H9 (cell line): ENCODE results near the gene FHIT. TPM values are rescaled to one million over a fixed set of nuclear protein-coding genes. Genes with fewer than 3 reads are reported as not detected.

Experiments
- DNase-seq: peaks from one replicate; pipeline ENCODE4 v3.0.0-alpha.2; 2017
- H2AFZ ChIP-seq: one replicate; pipeline ENCODE4 v1.6.1; 2013; ENCODE audit warnings: mild to moderate bottlenecking, low read length, control low read depth, moderate library complexity
- H2AK5ac ChIP-seq: 2 replicates; pipeline ENCODE4 v1.6.1; 2013; ENCODE audit warnings: low read length, control low read depth, mixed read lengths; ENCODE audit not compliant: insufficient read length
- H2BK120ac ChIP-seq: one replicate; pipeline ENCODE4 v1.6.1; 2013; ENCODE audit warnings: low read depth, mild to moderate bottlenecking, low read length, control low read depth, inconsistent platforms; ENCODE audit not compliant: poor library complexity, severe bottlenecking
- H2BK12ac ChIP-seq: 2 replicates; pipeline ENCODE4 v1.6.1; 2013; ENCODE audit warnings: low read length, control low read depth, mixed read lengths, low read depth; ENCODE audit not compliant: insufficient read length
- H2BK15ac ChIP-seq: 2 replicates; pipeline ENCODE4 v1.6.1; 2013; ENCODE audit warnings: low read depth, low read length, control low read depth
- H2BK20ac ChIP-seq: one replicate; pipeline ENCODE4 v1.6.1; 2013; ENCODE audit warnings: low read depth, mild to moderate bottlenecking, low read length, control low read depth, inconsistent platforms; ENCODE audit not compliant: poor library complexity, severe bottlenecking
- H2BK5ac ChIP-seq: 2 replicates; pipeline ENCODE4 v1.6.1; 2013; ENCODE audit warnings: low read length, control low read depth, mixed read lengths; ENCODE audit not compliant: insufficient read length
- H3K14ac ChIP-seq: 2 replicates; pipeline ENCODE4 v1.6.1; 2013; ENCODE audit warnings: low read length, control low read depth; ENCODE audit not compliant: insufficient read depth
- H3K18ac ChIP-seq: 2 replicates; pipeline ENCODE4 v1.6.1; 2013; ENCODE audit warnings: low read depth, mild to moderate bottlenecking, mixed read lengths, low read length, control low read depth; ENCODE audit not compliant: insufficient read length
- H3K23ac ChIP-seq: 2 replicates; pipeline ENCODE4 v1.6.1; 2013; ENCODE audit warnings: low read length, control low read depth, mixed read lengths, low read depth; ENCODE audit not compliant: insufficient read length
- H3K23me2 ChIP-seq: 2 replicates; pipeline ENCODE4 v1.6.1; 2013; ENCODE audit warnings: low read depth, mild to moderate bottlenecking, mixed read lengths, low read length, control low read depth; ENCODE audit not compliant: insufficient read length, poor library complexity, severe bottlenecking
- H3K27ac ChIP-seq: 2 replicates; pipeline ENCODE4 v1.5.1; 2013; ENCODE audit warnings: low read length, control low read depth, mixed read lengths, low read depth; ENCODE audit not compliant: insufficient read length
- H3K27me3 ChIP-seq: 2 replicates; pipeline ENCODE4 v1.6.1; 2013; ENCODE audit warnings: low read length, control low read depth, inconsistent platforms; ENCODE audit not compliant: insufficient read depth
- H3K4ac ChIP-seq: 2 replicates; pipeline ENCODE4 v1.6.1; 2013; ENCODE audit warnings: low read depth, mild to moderate bottlenecking, control low read depth, inconsistent platforms, low read length, moderate library complexity
- H3K4me1 ChIP-seq: 2 replicates; pipeline ENCODE4 v1.6.1; 2013; ENCODE audit warnings: low read length, control low read depth, inconsistent platforms; ENCODE audit not compliant: insufficient read depth
- H3K4me2 ChIP-seq: 2 replicates; pipeline ENCODE4 v1.6.1; 2013; ENCODE audit warnings: low read length, control low read depth, mixed read lengths; ENCODE audit not compliant: insufficient read length, insufficient read depth
- H3K56ac ChIP-seq: 2 replicates; pipeline ENCODE4 v1.6.1; 2013; ENCODE audit warnings: low read depth, mild to moderate bottlenecking, mixed read lengths, low read length, control low read depth; ENCODE audit not compliant: insufficient read length
- H3K79me1 ChIP-seq: 2 replicates; pipeline ENCODE4 v1.6.1; 2013; ENCODE audit warnings: low read depth, mild to moderate bottlenecking, moderate library complexity, low read length, control low read depth, inconsistent platforms; ENCODE audit not compliant: insufficient read depth, poor library complexity, severe bottlenecking
- H3K79me2 ChIP-seq: 2 replicates; pipeline ENCODE4 v1.6.1; 2013; ENCODE audit warnings: low read length, control low read depth, inconsistent platforms; ENCODE audit not compliant: insufficient read depth
- H3K9ac ChIP-seq: 2 replicates; pipeline ENCODE4 v1.6.1; 2013; ENCODE audit warnings: low read length, control low read depth, mixed read lengths; ENCODE audit not compliant: insufficient read length; ENCODE audit errors: extremely low read depth
- H3K9me3 ChIP-seq: one replicate; pipeline ENCODE4 v1.6.1; 2013; ENCODE audit warnings: low read depth, low read length, inconsistent platforms; ENCODE audit not compliant: control insufficient read depth
- H3T11ph ChIP-seq: one replicate; pipeline ENCODE4 v1.6.1; 2013; ENCODE audit warnings: mild to moderate bottlenecking, low read length, control low read depth, inconsistent platforms
- H4K20me1 ChIP-seq: one replicate; pipeline ENCODE4 v1.6.1; 2013; ENCODE audit not compliant: control insufficient read depth, insufficient read length, insufficient read depth
- H4K5ac ChIP-seq: 2 replicates; pipeline ENCODE4 v1.6.1; 2013; ENCODE audit warnings: low read depth, mild to moderate bottlenecking, mixed read lengths, low read length, control low read depth; ENCODE audit not compliant: insufficient read length
- H4K8ac ChIP-seq: replicated peaks from 2 replicates; pipeline ENCODE4 v1.6.1; 2013; ENCODE audit warnings: low read length, control low read depth, mixed read lengths, low read depth; ENCODE audit not compliant: insufficient read length
- H4K91ac ChIP-seq: 2 replicates; pipeline ENCODE4 v1.6.1; 2013; ENCODE audit warnings: low read depth, mild to moderate bottlenecking, moderate library complexity, mixed read lengths, low read length, control low read depth; ENCODE audit not compliant: insufficient read length
- H3K27ac Mint-ChIP-seq, 3 experiments: 2 replicates in 2 of 3; 3 replicates in 1 of 3; pipeline ENCODE4 v1.8.0; 2020 to 2021; ENCODE audit warnings: mixed read lengths in 3 of 3, mild to moderate bottlenecking in 1 of 3, moderate library complexity in 1 of 3
- H3K27me3 Mint-ChIP-seq: 2 replicates; pipeline ENCODE4 v1.8.0; 2021; ENCODE audit warnings: low read depth, mild to moderate bottlenecking, moderate library complexity, mixed read lengths
- H3K36me3 Mint-ChIP-seq, 3 experiments: 2 replicates in 2 of 3; 3 replicates in 1 of 3; pipeline ENCODE4 v1.8.0; 2020 to 2021; ENCODE audit warnings: low read depth in 3 of 3, mixed read lengths in 3 of 3; ENCODE audit not compliant: insufficient read depth in 1 of 3
- H3K4me1 Mint-ChIP-seq, 2 experiments: 2 replicates each; pipeline ENCODE4 v1.8.0; 2020; ENCODE audit warnings: mixed read lengths in 2 of 2
- H3K4me3 Mint-ChIP-seq, 2 experiments: 2 replicates in 1 of 2; 3 replicates in 1 of 2; pipeline ENCODE4 v1.8.0; 2020 to 2021; ENCODE audit warnings: mild to moderate bottlenecking in 2 of 2, mixed read lengths in 2 of 2, moderate library complexity in 1 of 2
- H3K9me3 Mint-ChIP-seq, 2 experiments: 2 replicates in 1 of 2; 3 replicates in 1 of 2; pipeline ENCODE4 v1.8.0; 2020; ENCODE audit warnings: mild to moderate bottlenecking in 2 of 2, mixed read lengths in 2 of 2, moderate library complexity in 1 of 2
- CTCF ChIP-seq: fragments of 200-600 bp; sonication (generic); conservative IDR thresholded peaks from 3 replicates; pipeline ENCODE4 v1.8.0; 2021; ENCODE audit warnings: antibody characterized with exemption, mild to moderate bottlenecking
- WGBS: extraction: QIAGEN DNeasy Blood & Tissue Kit; methylation state at CpG from one replicate; pipeline ENCODE4 v1.1.7; 2013; ENCODE audit warnings: missing lambda C conversion rate, low lambda C conversion rate, mixed read lengths; ENCODE audit not compliant: insufficient read length; ENCODE audit errors: extremely low coverage; 5-methylcytosine and 5-hydroxymethylcytosine counted together
- total RNA-seq: library from RNA; stranded (reverse); gene quantifications from 2 replicates; pipeline ENCODE4 v1.2.1, GENCODE V29; 2021

Gene FHIT
- total RNA-seq, 1 experiment from 2014 or later, result 3.0 TPM

- no peaks in the 10 kb centered on the region for H3K9me3 Mint-ChIP-seq
- no peak overlapping the region for H4K8ac ChIP-seq
- H3K14ac ChIP-seq, result no peak overlapping the region
- no peak overlapping the region; a peak in 1 of 5 replicates for H3K4me3 Mint-ChIP-seq
- no peak overlapping the region for H3K23ac ChIP-seq
- H3K23me2 ChIP-seq, result no peaks in the 10 kb centered on the region
- no peak overlapping the region for H3K27ac ChIP-seq
- no peak overlapping the region for H3K4me2 ChIP-seq
- H2AFZ ChIP-seq, result no peak overlapping the region
- 0 out of 7 replicates have a peak overlapping the region, but pooled peaks of 1 of the 3 experiments have one; percentile 48 for H3K27ac Mint-ChIP-seq
- peak; percentile 42; the same call in 2 of the 3 replicates for TF ChIP-seq CTCF
- no peak overlapping the region for H4K91ac ChIP-seq
- H3K18ac ChIP-seq, result no peak overlapping the region
- no peak overlapping the region for H2BK5ac ChIP-seq
- H3K79me1 ChIP-seq, result no peaks in the 10 kb centered on the region
- no peak overlapping the region for H2BK15ac ChIP-seq
- H3K56ac ChIP-seq, result no peak overlapping the region
- H3K4ac ChIP-seq, result no peak overlapping the region
- no peaks in the 10 kb centered on the region for H3K79me2 ChIP-seq
- no peaks in the 10 kb centered on the region for H4K20me1 ChIP-seq
- H3K9ac ChIP-seq, result no peak overlapping the region
- H2BK120ac ChIP-seq, result no peak overlapping the region
- no peak overlapping the region for H2BK20ac ChIP-seq
- peaks cover 19 to 21% of the 10 kb centered on the region in 2 experiments for H3K4me1 Mint-ChIP-seq
- no peak overlapping the region for H3T11ph ChIP-seq
- no peaks in the 10 kb centered on the region for H3K9me3 ChIP-seq
- no peak for DNase-seq
- peaks cover 8% of the 10 kb centered on the region; the same call in 1 of the 2 replicates for H3K4me1 ChIP-seq
- H3K36me3 Mint-ChIP-seq, result no peaks in the 10 kb centered on the region
- WGBS, result no CpG with 5 or more reads among the region's 1 CpG
- H4K5ac ChIP-seq, result no peak overlapping the region
- H3K27me3 ChIP-seq, result no peaks in the 10 kb centered on the region
- no peak overlapping the region for H2AK5ac ChIP-seq
- no peak overlapping the region for H2BK12ac ChIP-seq
- no peaks in the 10 kb centered on the region for H3K27me3 Mint-ChIP-seq
Observed at GRCh38 chr3:60182697-60183096, 1068.6 kb downstream of the FHIT start.
